Stimulated activated CD4-positive, alpha-beta T cell treated with anti-CD3 and anti-CD28 coated beads, Interleukin-2, amount 100 ng/mL, for 48 hours (primary cell): ENCODE data around the gene GRAP2.
A peak's percentile ranks its signal among the peaks of the same experiment; 100 is the strongest.

Experiments
- DNase-seq, 2 donors: peaks; one replicate each; pipeline ENCODE4 v3.0.0-alpha.2; 2020

The GRAP2 gene

GRCh38 chr22:39926753-39927152, 25.9 kb downstream of the GRAP2 start:
- no peak for DNase-seq

- no peak for DNase-seq
Measured at GRCh38 chr22:39927544-39927943, 26.7 kb downstream of the GRAP2 start.

- no peak for DNase-seq
Measured at GRCh38 chr22:39928536-39929520, 27.9 kb downstream of the GRAP2 start.

GRCh38 chr22:39931251-39931650, 30.4 kb downstream of the GRAP2 start:
- DNase-seq = no peak

GRCh38 chr22:39932166-39932565, 31.3 kb downstream of the GRAP2 start:
- no peak for DNase-seq

GRCh38 chr22:39932918-39933649, 32.2 kb downstream of the GRAP2 start:
- DNase-seq = peak; percentile 54 to 67

GRCh38 chr22:39933741-39934140, 32.9 kb downstream of the GRAP2 start:
- DNase-seq = no peak

- DNase-seq = no peak
Measured at GRCh38 chr22:39935116-39935515, 34.2 kb downstream of the GRAP2 start.

- DNase-seq = no peak
Measured at GRCh38 chr22:39935612-39936011, 34.7 kb downstream of the GRAP2 start.

- DNase-seq = no peak
Measured at GRCh38 chr22:39936523-39937145, 35.8 kb downstream of the GRAP2 start.

GRCh38 chr22:39937906-39938305, 37.0 kb downstream of the GRAP2 start:
- no peak for DNase-seq

- no peak for DNase-seq
Measured at GRCh38 chr22:39938509-39939111, 37.7 kb downstream of the GRAP2 start.

GRCh38 chr22:39939830-39940229, 38.9 kb downstream of the GRAP2 start:
- no peak for DNase-seq

GRCh38 chr22:39940757-39941305, 39.9 kb downstream of the GRAP2 start:
- DNase-seq = no peak

GRCh38 chr22:39941601-39942000, 40.7 kb downstream of the GRAP2 start:
- DNase-seq = no peak

GRCh38 chr22:39942439-39943230, 41.8 kb downstream of the GRAP2 start:
- no peak for DNase-seq

- no peak for DNase-seq
Measured at GRCh38 chr22:39943337-39943736, 42.5 kb downstream of the GRAP2 start.

- no peak for DNase-seq
Measured at GRCh38 chr22:39943953-39944872, 43.3 kb downstream of the GRAP2 start.

GRCh38 chr22:39946126-39946502, 45.2 kb downstream of the GRAP2 start:
- no peak for DNase-seq

- DNase-seq = no peak
Measured at GRCh38 chr22:39946503-39947219, 45.8 kb downstream of the GRAP2 start.
